Natural killer cell (primary cell): ENCODE results near the gene PCARE. TPM values are rescaled to one million over a fixed set of nuclear protein-coding genes. Genes with fewer than 3 reads are reported as not detected.
"Not testable (repeated sequence)": the region's sequence is repeated elsewhere in the genome, so short reads cannot be mapped to it uniquely, and the experiment has no call there.

Source experiments
- ATAC-seq, 3 donors: fragments of 150-1000 bp in 2 of 3; fragments of 200-7000 bp in 1 of 3; cut with Tn5 transposase; 1 replicate in 1 of 3; 2 replicates in 2 of 3; pipeline ENCODE4 v1.10.0; 2021; ENCODE audit warnings: mild to moderate bottlenecking in 2 of 3, moderate library complexity in 2 of 3
- DNase-seq, 2 donors: peaks; one replicate each; pipeline versions ENCODE4 v3.0.0 to v3.0.0-alpha.2; 2013 to 2021; ENCODE audit warnings: mixed read lengths in 1 of 2
- H3K27ac ChIP-seq: one replicate; pipeline ENCODE4 v1.5.1; 2013; ENCODE audit warnings: mild to moderate bottlenecking, low read length
- H3K27me3 ChIP-seq: one replicate; pipeline ENCODE4 v1.6.1; 2013; ENCODE audit warnings: low read length; ENCODE audit not compliant: control insufficient read depth, insufficient read depth
- H3K36me3 ChIP-seq: one replicate; pipeline ENCODE4 v1.6.1; 2013; ENCODE audit warnings: low read length; ENCODE audit not compliant: control insufficient read depth, insufficient read depth
- H3K4me1 ChIP-seq: one replicate; pipeline ENCODE4 v1.6.1; 2013; ENCODE audit warnings: low read length; ENCODE audit not compliant: control insufficient read depth, insufficient read depth
- H3K4me3 ChIP-seq: one replicate; pipeline ENCODE4 v1.5.1; 2013; ENCODE audit warnings: low read length
- H3K9me3 ChIP-seq: one replicate; pipeline ENCODE4 v1.6.1; 2013; ENCODE audit warnings: low read length; ENCODE audit not compliant: control insufficient read depth, insufficient read depth
- H3K27ac Mint-ChIP-seq, 2 donors: one replicate each; pipeline ENCODE4 v1.8.0; 2022; ENCODE audit warnings: mild to moderate bottlenecking in 2 of 2, mixed read lengths in 2 of 2, moderate library complexity in 1 of 2
- H3K27me3 Mint-ChIP-seq, 2 donors: one replicate each; pipeline ENCODE4 v1.8.0; 2022; ENCODE audit warnings: low read depth in 2 of 2, mixed read lengths in 2 of 2
- H3K36me3 Mint-ChIP-seq: one replicate; pipeline ENCODE4 v1.8.0; 2022; ENCODE audit warnings: mixed read lengths
- H3K4me1 Mint-ChIP-seq, 2 donors: one replicate each; pipeline ENCODE4 v1.8.0; 2022; ENCODE audit warnings: mixed read lengths in 2 of 2
- H3K4me3 Mint-ChIP-seq: one replicate; pipeline ENCODE4 v1.8.0; 2022; ENCODE audit warnings: mild to moderate bottlenecking, moderate library complexity, mixed read lengths
- H3K9me3 Mint-ChIP-seq, 2 donors: one replicate each; pipeline ENCODE4 v1.8.0; 2022; ENCODE audit warnings: mixed read lengths in 2 of 2
- CTCF ChIP-seq: fragments of 200-600 bp; IDR thresholded peaks from one replicate; pipeline ENCODE4 v1.8.0; 2022; ENCODE audit warnings: antibody characterized with exemption
- WGBS: methylation state at CpG from one replicate; pipeline ENCODE4 v1.1.7; 2013; ENCODE audit warnings: missing lambda C conversion rate; ENCODE audit not compliant: insufficient coverage; 5-methylcytosine and 5-hydroxymethylcytosine counted together
- intact Hi-C: fragments of 100-400 bp; cut with micrococcal nuclease; formaldehyde crosslinking; loops from one replicate; pipeline ENCODE4 v1.14.2; 2022
- total RNA-seq, 4 donors: library from RNA; stranded (reverse); fragments of 120-200 nt in 1 of 4; gene quantifications; one replicate each; pipeline versions ENCODE4 v1.2.3 to v1.2.4, GENCODE V29; 2013 to 2022

The PCARE gene
- total RNA-seq, 3 donors from 2014 or later (not counting 1 experiment from before 2014, with no cell fraction given): not detected

- no peaks in the 10 kb centered on the region for H3K4me1 ChIP-seq
- TF ChIP-seq CTCF: no peak
- ATAC-seq (no peak), DNase-seq (no peak)
- H3K36me3 ChIP-seq: no peaks in the 10 kb centered on the region
- no peak overlapping the region for H3K27ac Mint-ChIP-seq
- no peaks in the 10 kb centered on the region for H3K27me3 ChIP-seq
- peaks cover 1 to 8% of the 10 kb centered on the region in 2 donors for H3K4me1 Mint-ChIP-seq
- intact Hi-C loops: no loop called here
- H3K9me3 Mint-ChIP-seq: no peaks in the 10 kb centered on the region
- H3K4me3 ChIP-seq: no peak overlapping the region
- peaks cover 2 to 10% of the 10 kb centered on the region in 2 donors for H3K27me3 Mint-ChIP-seq
- no peak overlapping the region for H3K4me3 Mint-ChIP-seq
- H3K36me3 Mint-ChIP-seq: no peaks in the 10 kb centered on the region
- H3K9me3 ChIP-seq: no peaks in the 10 kb centered on the region
- no peak overlapping the region for H3K27ac ChIP-seq
- WGBS: 85% methylated on average over 1 of the region's 2 CpGs
Measured at GRCh38 chr2:29109246-29109645, 34.9 kb upstream of the PCARE start.

- Mint-ChIP-seq H3K36me3 (no peaks in the 10 kb centered on the region), H3K4me3 (no peak overlapping the region), H3K9me3 (no peaks in the 10 kb centered on the region), H3K27me3 (peaks cover 2 to 10% of the 10 kb centered on the region in 2 donors), H3K27ac (no peak overlapping the region), H3K4me1 (no peaks in the 10 kb centered on the region)
- Histone ChIP-seq H3K4me1 (no peaks in the 10 kb centered on the region), H3K27me3 (no peaks in the 10 kb centered on the region), H3K27ac (no peak overlapping the region), H3K4me3 (no peak overlapping the region), H3K9me3 (no peaks in the 10 kb centered on the region), H3K36me3 (no peaks in the 10 kb centered on the region)
- TF ChIP-seq CTCF: no peak
- DNase-seq (no peak), ATAC-seq (no peak)
- intact Hi-C loops: no loop called here
- WGBS: 96% methylated on average over 8 of the region's 8 CpGs
Measured at GRCh38 chr2:29108225-29108624, 33.9 kb upstream of the PCARE start.

DNA sequence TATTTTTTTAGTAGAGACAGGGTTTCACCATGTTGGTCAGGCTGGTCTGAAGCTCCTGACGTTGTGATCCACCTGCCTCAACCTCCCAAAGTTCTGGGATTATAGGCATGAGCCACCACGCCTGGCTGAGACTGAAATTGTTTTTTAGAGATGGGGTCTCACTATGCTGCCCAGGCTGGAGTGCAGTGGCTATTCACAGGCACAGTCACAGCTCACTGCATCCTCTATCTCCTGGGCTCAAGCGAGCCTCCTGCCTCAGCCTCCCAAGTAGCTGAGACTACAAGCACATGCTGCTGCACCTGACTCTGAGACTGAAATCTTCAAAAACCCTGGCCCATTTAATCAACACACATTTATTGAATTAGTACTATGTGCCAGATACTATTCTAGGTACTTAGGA is 33.2 kb upstream of the PCARE start:
- ATAC-seq, H3K27me3 ChIP-seq, H3K9me3 Mint-ChIP-seq, H3K27ac Mint-ChIP-seq, H3K36me3 Mint-ChIP-seq, DNase-seq, H3K9me3 ChIP-seq, intact Hi-C loops, H3K36me3 ChIP-seq, H3K4me3 ChIP-seq, H3K27ac ChIP-seq, H3K4me3 Mint-ChIP-seq, H3K4me1 ChIP-seq, H3K4me1 Mint-ChIP-seq: not testable (repeated sequence)
- H3K27me3 Mint-ChIP-seq: peaks cover 2 to 10% of the 10 kb centered on the region in 2 donors
- WGBS: 97% methylated on average over 3 of the region's 3 CpGs

GRCh38 chr2:29106980-29107388 is 32.7 kb upstream of the PCARE start:
- intact Hi-C loops: no loop called here
- ATAC-seq (no peak), DNase-seq (no peak)
- peaks cover 0 to 5% of the 10 kb centered on the region in 2 donors for H3K4me1 Mint-ChIP-seq
- no peaks in the 10 kb centered on the region for H3K36me3 ChIP-seq
- peaks cover 2 to 10% of the 10 kb centered on the region in 2 donors for H3K27me3 Mint-ChIP-seq
- H3K27me3 ChIP-seq: no peaks in the 10 kb centered on the region
- no peaks in the 10 kb centered on the region for H3K36me3 Mint-ChIP-seq
- H3K4me1 ChIP-seq: no peaks in the 10 kb centered on the region
- TF ChIP-seq CTCF: no peak
- H3K9me3 ChIP-seq: no peaks in the 10 kb centered on the region
- no peaks in the 10 kb centered on the region for H3K9me3 Mint-ChIP-seq
- no peak overlapping the region for H3K4me3 Mint-ChIP-seq
- H3K27ac Mint-ChIP-seq: no peak overlapping the region
- no peak overlapping the region for H3K27ac ChIP-seq
- 91% methylated on average over 2 of the region's 2 CpGs for WGBS
- no peak overlapping the region for H3K4me3 ChIP-seq
